MCF 10A (cell line): ENCODE measurements around the gene KCNJ5. TPM values are rescaled to one million over a fixed set of nuclear protein-coding genes. Genes with fewer than 3 reads are reported as not detected.

Source experiments
- BruUV-seq: library from RNA; stranded (reverse); fragments of 400-500 nt; replicated peaks from 2 replicates; lab custom pipeline; 2021; lab: Mats Ljungman, UMichigan
- CTCF ChIA-PET: fragments of 300-600 bp; sonication (Branson Sonifier 250); formaldehyde crosslinking; extraction: SDS; loops from one replicate; lab custom pipeline; 2021; ENCODE audit warnings: antibody characterized with exemption, inconsistent platforms; lab: Yijun Ruan, JAX
- POLR2A ChIA-PET: fragments of 300-600, 350-650 bp; sonication (Branson Sonifier 250); formaldehyde crosslinking; extraction: SDS; loops from one replicate; lab custom pipeline; 2020; ENCODE audit warnings: antibody characterized with exemption, inconsistent platforms; lab: Yijun Ruan, JAX
- DNase-seq: peaks from one replicate; pipeline ENCODE4 v3.0.0-alpha.2; 2018; ENCODE audit not compliant: unreplicated experiment
- H3K27ac Mint-ChIP-seq: one replicate; pipeline ENCODE4 v1.8.0; 2022; ENCODE audit warnings: mild to moderate bottlenecking, low read depth, mixed read lengths; ENCODE audit not compliant: unreplicated experiment
- H3K27me3 Mint-ChIP-seq: one replicate; pipeline ENCODE4 v1.8.0; 2022; ENCODE audit warnings: mixed read lengths; ENCODE audit not compliant: insufficient read depth, unreplicated experiment
- H3K36me3 Mint-ChIP-seq: one replicate; pipeline ENCODE4 v1.8.0; 2022; ENCODE audit warnings: mild to moderate bottlenecking, moderate library complexity, mixed read lengths; ENCODE audit not compliant: insufficient read depth, unreplicated experiment
- H3K4me1 Mint-ChIP-seq: one replicate; pipeline ENCODE4 v1.8.0; 2022; ENCODE audit warnings: mixed read lengths; ENCODE audit not compliant: insufficient read depth, unreplicated experiment
- H3K4me3 Mint-ChIP-seq: one replicate; pipeline ENCODE4 v1.8.0; 2022; ENCODE audit warnings: mild to moderate bottlenecking, moderate library complexity, mixed read lengths; ENCODE audit not compliant: unreplicated experiment
- H3K9me3 Mint-ChIP-seq: one replicate; pipeline ENCODE4 v1.8.0; 2022; ENCODE audit warnings: mixed read lengths; ENCODE audit not compliant: unreplicated experiment
- CTCF ChIP-seq: fragments of 200-600 bp; IDR thresholded peaks from one replicate; pipeline ENCODE4 v1.8.0; 2022; ENCODE audit warnings: antibody characterized with exemption, mild to moderate bottlenecking; ENCODE audit not compliant: unreplicated experiment
- intact Hi-C: fragments of 100-400 bp; cut with micrococcal nuclease; formaldehyde crosslinking; loops from 2 replicates; pipeline ENCODE4 v1.14.1; 2022
- total RNA-seq: library from RNA; stranded (reverse); gene quantifications from 2 replicates; pipeline ENCODE4 v1.2.3, GENCODE V29; 2022

KCNJ5 gene
- total RNA-seq, 1 experiment from 2014 or later, result not detected

GRCh38 chr11:128896356-128896755 is 5.2 kb downstream of the KCNJ5 start:
- Mint-ChIP-seq H3K4me1 (peaks cover 21% of the 10 kb centered on the region), H3K9me3 (no peaks in the 10 kb centered on the region), H3K27me3 (no peaks in the 10 kb centered on the region), H3K36me3 (no peaks in the 10 kb centered on the region), H3K4me3 (no peak overlapping the region), H3K27ac (no peak overlapping the region)
- no peak for TF ChIP-seq CTCF
- ChIA-PET POLR2A (no interaction called here), CTCF (no interaction called here)
- BruUV-seq, result no TSS peak
- no peak for DNase-seq
- intact Hi-C loops, result no loop called here

GRCh38 chr11:128897826-128898225 is 6.7 kb downstream of the KCNJ5 start:
- no peaks in the 10 kb centered on the region for H3K9me3 Mint-ChIP-seq
- peaks cover 28% of the 10 kb centered on the region for H3K4me1 Mint-ChIP-seq
- intact Hi-C loops, result no loop called here
- no peaks in the 10 kb centered on the region for H3K36me3 Mint-ChIP-seq
- ChIA-PET POLR2A (interaction anchor here (1.3 kb wide), 1 partner anchor 10 kb away, joined by 16 read pairs; no protein-coding TSS in a partner anchor), CTCF (interaction anchor here (0.9 to 1.2 kb wide), 2 partner anchors 12 to 59 kb away, joined by 3 to 4 read pairs; no protein-coding TSS in a partner anchor)
- no peak for TF ChIP-seq CTCF
- H3K27me3 Mint-ChIP-seq, result no peaks in the 10 kb centered on the region
- no peak overlapping the region for H3K4me3 Mint-ChIP-seq
- DNase-seq, result peak; percentile 52
- BruUV-seq, result no TSS peak
- no peak overlapping the region for H3K27ac Mint-ChIP-seq

- TF ChIP-seq CTCF, result no peak
- Mint-ChIP-seq H3K9me3 (no peaks in the 10 kb centered on the region), H3K27me3 (no peaks in the 10 kb centered on the region), H3K36me3 (no peaks in the 10 kb centered on the region), H3K4me3 (no peak overlapping the region), H3K4me1 (peaks cover 38% of the 10 kb centered on the region), H3K27ac (no peak overlapping the region)
- POLR2A ChIA-PET, result interaction anchor here (1.3 kb wide), 1 partner anchor 9 kb away, joined by 16 read pairs; no protein-coding TSS in a partner anchor
- intact Hi-C loops, result no loop called here
- DNase-seq, result peak; percentile 85
- BruUV-seq, result no TSS peak
- CTCF ChIA-PET, result interaction anchor here (0.6 to 1.2 kb wide), 5 partner anchors 13 to 59 kb away, joined by 3 to 5 read pairs (median 3); no protein-coding TSS in a partner anchor
Measured at GRCh38 chr11:128898580-128899344, 7.6 kb downstream of the KCNJ5 start.

GRCh38 chr11:128900468-128900867 is 9.3 kb downstream of the KCNJ5 start:
- Mint-ChIP-seq H3K4me1 (peaks cover 45% of the 10 kb centered on the region), H3K27me3 (no peaks in the 10 kb centered on the region), H3K36me3 (no peaks in the 10 kb centered on the region), H3K4me3 (no peak overlapping the region), H3K27ac (no peak overlapping the region), H3K9me3 (no peaks in the 10 kb centered on the region)
- ChIA-PET POLR2A (no interaction called here), CTCF (interaction anchor here (1.8 to 4.6 kb wide), 2 partner anchors 14 to 56 kb away, joined by 6 to 54 read pairs; no protein-coding TSS in a partner anchor)
- intact Hi-C loops, result no loop called here
- no peak for TF ChIP-seq CTCF
- peak; percentile 25 for DNase-seq
- BruUV-seq, result no TSS peak
